HG03097 (cell line): ENCODE measurements around the gene SELENON.

ENCODE experiments used
- ATAC-seq: cut with Tn5 transposase; IDR thresholded peaks from one replicate; pipeline ENCODE4 v1.9.1; 2021; ENCODE audit not compliant: unreplicated experiment, low FRiP score

The SELENON gene, protein sequence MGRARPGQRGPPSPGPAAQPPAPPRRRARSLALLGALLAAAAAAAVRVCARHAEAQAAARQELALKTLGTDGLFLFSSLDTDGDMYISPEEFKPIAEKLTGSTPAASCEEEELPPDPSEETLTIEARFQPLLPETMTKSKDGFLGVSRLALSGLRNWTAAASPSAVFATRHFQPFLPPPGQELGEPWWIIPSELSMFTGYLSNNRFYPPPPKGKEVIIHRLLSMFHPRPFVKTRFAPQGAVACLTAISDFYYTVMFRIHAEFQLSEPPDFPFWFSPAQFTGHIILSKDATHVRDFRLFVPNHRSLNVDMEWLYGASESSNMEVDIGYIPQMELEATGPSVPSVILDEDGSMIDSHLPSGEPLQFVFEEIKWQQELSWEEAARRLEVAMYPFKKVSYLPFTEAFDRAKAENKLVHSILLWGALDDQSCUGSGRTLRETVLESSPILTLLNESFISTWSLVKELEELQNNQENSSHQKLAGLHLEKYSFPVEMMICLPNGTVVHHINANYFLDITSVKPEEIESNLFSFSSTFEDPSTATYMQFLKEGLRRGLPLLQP

DNA sequence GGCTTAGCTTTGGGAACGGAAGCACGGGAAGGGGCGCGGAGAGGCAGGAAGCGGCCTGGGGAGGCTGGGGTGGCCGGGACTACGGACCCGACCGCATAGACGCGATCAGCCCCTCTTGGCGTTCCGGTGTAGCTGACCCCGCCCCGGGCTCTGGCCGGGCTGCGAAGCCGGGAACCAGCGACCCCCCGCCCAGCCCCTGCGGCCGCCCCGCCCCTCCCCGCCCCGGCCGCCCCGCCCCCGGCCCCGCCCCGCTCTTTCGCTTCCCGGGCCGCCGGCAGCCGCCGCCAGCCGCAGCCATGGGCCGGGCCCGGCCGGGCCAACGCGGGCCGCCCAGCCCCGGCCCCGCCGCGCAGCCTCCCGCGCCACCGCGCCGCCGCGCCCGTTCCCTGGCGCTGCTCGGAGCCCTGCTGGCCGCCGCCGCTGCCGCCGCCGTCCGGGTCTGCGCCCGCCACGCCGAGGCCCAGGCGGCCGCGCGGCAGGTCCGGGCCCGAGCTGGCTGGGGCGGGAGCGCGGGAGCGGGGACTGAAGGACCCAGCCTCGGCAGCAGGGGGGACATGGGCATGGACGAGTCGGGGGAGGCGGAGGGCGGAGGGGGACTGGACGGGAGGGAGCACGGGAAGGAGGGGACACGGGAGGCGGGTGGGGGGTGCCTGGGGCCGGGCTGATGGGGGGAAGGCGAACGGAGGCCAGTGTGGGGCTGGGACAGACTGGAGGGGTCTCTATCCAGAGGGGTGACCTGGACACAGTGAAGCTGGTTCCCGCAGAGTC lies at the start of gene SELENON:
TSS of gene SELENON (plus strand) at position 259 of the 768 bp plus-strand sequence. CDS start at position 297, 38 bp downstream.
- no peak for ATAC-seq

DNA sequence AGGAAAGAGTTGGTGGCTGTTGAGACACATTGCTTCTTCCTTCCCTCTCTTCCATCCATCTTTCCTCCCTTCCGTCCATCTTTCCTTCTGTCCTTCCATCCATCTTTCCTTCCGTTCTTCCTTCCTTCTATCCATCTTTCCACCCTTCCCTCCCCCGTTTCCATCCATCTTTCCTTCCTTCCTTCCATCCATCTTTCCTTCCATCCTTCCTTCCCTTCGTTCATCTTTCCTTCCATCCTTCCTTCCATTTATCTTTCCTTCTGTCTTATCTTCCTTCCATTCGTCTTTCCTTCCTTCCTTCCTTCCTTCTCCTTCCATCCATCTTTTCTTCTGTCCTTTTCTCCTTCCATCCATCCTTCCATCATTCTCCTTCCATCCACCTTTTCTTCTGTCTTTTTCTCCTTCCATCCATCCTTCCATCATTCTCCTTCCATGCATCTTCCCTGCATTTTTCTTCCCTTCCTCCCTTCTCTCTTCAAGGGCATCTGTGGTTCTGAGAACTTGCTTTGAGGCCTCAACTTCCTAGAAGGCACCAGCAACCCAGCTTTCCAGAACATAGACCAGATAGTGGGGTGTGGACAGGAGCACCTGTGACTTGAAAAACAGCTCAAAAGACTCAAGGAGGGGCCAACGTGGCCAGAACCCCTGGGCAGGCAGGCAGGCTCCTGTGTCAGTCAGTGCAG lies 48.9 kb upstream of the SELENON start:
- no peak for ATAC-seq

DNA sequence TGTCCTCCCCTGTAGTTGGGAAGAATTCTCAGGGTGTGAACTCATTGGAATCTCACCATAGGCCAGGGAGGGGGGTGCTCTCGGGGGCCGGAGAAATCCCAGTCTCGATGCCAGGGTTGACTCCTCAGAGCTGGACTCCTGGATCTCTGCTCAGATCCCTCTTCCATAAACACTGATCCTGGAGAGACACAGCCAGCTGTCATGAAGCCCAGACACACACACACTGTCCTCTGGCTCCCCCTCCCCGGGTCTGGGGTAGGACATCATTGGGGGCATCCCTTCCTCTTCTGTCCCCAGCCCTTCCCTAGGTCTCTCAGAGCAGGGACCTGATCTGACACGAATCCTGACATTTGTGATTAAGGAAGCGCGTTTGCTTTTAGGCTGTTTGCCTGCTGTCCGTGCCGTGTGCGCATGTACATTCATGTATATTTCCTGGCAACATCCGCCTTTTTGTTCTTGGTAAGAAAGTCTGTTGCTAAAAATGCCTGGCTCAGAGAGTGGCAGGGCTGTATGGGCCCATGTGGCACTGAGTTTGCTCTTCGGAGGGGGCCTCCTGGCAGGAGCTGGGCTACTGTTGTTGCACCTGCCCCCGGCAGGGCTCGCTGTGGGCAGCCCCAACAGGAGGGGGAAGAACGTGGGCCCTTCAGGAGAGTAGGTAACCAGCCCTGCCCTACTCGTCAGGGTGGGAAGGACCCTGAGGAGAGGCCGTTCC lies 45.4 kb upstream of the SELENON start:
- no peak for ATAC-seq

DNA sequence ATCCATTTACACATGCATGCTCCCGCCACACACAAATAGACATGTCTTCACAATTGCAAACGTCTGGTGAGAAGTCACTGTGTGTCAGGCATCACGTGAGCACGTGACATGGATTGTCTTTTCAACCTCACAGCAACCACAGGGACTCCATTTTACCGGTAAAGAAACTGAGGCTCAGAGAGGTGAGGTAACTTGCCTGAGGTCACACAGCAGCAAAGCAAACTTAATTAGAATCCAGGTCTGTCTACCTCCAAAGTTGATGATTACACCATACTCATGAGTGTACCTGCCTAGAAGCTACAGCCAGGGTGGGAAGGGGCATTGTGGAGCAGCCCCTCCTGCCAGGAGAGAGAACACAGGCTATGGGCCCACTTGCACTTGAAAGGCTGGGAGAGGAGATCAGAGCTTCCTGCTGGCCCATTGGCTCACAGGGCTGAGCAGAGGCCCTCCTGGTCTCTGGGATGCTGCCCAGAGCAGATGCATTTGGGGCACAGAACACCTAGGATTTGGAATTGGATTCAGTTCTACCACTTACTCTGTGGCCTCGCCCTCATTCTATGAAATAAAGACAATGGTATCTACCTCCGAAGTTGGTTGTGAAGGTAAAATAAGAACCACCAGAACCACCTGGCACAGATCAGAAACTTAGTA lies 44.4 kb upstream of the SELENON start:
- ATAC-seq = no peak

DNA sequence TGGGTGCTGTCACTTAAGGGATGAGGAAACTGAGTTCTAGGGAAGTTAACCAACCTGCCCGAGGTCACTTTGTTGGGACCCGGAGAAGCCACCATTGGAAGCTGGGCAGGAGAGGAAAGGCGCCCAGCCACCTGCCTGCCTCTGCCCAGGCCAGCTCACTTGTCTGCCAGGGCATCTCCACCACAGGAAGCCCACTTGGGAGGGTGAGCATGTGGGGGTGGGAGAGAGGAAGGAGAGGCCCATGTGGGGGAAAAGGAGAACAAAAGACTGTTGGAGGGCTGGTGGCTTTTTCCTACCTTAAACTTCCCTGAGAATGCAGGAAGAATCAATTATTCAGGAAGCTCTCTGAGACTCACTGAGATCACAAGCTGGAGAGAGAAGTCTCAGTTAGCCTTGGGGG lies 43.8 kb upstream of the SELENON start:
- no peak for ATAC-seq

DNA sequence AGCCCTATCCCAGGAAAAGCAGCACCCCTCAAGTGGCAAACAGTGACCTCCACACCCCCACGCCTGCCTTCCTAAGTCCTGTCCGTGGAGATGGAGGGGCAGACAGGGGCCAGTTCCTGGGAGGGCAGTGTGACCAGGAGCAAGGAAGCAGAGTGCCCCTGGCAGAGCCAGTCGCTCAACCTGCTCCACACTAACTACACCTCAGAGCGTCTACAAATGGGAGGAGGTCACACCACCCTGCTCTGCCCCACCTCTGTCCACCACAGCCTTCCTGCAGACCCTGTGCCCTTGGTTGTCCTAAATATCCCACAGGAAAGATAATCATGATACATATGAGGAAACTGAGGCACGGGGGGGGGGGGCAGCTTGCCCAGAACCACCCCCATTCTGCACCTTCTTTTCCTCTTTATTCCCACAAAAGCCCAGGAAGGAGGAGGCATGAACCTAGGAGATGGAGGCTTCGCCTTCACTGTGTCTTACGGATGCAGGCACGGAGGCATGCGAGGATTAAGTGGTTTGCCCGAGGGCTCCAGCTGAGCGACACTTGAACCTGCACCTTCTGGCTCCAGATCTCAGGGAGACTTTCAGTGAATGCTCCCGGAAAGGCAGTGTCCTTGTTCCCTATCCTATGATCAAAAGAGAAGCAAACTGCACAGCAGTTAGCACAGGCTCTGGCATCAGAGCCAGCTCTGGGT lies 42.7 kb upstream of the SELENON start:
- ATAC-seq = no peak

DNA sequence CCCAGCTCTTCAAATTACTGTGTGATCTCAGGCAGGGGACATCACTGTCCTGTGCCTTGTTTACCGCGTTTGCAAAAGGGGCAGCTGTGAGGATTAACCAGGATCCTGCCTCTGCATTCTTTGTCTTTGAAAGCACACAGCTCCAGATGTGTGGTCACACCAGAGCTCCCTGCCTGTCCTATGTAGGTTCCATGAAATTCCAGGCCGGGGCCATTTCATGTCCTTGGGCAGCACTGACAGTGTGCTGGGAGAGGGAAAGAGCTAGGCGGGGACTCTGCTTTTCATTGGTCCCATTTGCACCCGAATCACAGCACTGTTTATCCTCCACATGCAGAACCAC lies 42.2 kb upstream of the SELENON start:
- no peak for ATAC-seq

DNA sequence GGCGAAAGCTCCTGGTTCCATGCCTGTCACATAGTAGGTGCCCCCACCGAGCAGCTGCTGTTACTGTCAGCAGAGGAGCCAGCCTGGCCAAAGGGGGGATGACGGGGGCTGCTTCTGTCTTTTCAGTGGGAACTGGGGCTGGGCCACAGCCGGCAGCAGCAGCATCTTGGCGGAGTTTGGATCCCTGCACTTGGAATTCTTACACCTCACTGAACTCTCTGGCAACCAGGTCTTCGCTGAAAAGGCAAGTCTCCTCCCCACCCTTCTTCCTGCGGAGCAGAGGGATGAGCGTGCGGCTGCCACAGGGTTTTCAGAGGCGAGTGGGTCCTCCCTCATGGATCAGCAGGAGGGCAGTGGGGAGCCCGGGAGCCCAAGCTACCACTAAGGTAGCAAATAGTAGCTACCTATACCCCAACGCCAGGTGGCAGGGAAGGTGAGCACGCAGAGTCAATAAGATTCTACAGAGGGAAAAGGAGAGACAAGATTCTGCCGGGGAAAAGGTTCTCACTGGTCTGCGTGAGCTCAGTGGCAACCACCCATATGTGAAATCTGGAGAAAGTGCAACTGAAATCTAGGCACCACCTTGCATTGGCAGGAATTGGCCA lies 41.4 kb upstream of the SELENON start:
- ATAC-seq = no peak

DNA sequence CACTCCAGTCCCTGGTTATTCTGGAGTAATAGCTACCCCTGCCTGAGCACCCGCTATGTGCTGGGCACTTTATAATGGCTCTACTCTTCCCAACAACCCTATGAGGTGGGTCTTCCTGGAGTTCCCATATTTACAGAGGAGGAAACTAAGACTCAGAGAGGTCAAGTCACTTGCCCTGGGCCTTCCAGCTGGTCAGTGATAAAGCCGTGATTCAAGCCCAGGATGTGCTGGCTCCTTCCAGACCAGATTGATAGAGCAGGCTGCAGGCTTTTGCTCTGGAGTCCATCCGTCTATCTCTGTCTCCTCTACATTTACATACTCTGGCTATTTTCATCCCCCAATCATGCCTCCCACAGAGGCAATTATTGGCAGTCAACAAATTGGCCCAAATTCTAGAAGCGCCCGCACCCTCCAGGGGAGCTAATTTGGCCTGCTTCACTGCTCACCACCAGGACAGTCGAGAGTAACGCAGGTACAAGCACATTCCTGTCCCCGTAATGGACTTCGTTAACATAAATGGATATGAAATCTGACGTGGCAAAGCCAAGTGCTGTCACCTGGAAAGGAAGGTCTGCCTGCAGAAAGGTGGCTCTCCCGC lies 39.8 kb upstream of the SELENON start:
- ATAC-seq = no peak

DNA sequence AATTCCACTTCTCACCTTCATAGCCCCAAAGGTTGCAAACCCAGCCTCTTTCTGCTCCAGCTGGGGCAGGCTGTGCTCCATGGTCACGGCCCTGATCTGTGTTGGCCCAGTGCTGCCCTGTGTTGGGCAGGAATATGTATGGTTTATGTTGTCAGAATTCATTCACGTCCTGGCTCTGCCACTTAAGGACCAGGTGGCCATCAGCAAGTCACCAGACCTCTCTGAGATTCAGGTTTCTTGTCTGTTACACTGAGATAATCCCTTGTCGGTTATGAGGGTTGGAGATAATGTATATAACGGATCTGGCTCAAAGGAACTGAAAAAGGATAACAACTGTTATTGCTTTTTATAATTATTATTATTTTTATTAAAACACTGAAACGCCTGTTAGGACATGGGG lies 39.1 kb upstream of the SELENON start:
- ATAC-seq = no peak

DNA sequence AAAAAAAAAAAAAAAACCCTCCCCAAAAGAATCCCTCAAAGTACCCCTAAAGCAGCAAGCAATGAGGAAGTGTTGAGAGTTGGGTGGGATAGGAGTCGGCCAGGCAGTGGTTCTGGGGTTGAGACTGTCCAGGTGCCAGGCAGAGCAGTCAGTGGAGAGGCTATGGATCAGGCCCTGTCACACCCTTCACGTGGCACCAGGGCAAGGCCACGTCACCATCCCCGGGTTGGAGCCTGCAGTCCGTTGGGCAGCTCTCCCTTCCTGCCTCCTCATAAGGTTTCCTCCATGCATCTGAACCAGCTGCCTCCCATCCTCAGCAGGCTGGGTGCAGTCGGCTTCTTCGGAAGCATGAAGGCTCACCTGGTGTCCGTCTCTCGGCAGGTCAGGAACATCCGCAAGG lies 36.5 kb upstream of the SELENON start:
- no peak for ATAC-seq

DNA sequence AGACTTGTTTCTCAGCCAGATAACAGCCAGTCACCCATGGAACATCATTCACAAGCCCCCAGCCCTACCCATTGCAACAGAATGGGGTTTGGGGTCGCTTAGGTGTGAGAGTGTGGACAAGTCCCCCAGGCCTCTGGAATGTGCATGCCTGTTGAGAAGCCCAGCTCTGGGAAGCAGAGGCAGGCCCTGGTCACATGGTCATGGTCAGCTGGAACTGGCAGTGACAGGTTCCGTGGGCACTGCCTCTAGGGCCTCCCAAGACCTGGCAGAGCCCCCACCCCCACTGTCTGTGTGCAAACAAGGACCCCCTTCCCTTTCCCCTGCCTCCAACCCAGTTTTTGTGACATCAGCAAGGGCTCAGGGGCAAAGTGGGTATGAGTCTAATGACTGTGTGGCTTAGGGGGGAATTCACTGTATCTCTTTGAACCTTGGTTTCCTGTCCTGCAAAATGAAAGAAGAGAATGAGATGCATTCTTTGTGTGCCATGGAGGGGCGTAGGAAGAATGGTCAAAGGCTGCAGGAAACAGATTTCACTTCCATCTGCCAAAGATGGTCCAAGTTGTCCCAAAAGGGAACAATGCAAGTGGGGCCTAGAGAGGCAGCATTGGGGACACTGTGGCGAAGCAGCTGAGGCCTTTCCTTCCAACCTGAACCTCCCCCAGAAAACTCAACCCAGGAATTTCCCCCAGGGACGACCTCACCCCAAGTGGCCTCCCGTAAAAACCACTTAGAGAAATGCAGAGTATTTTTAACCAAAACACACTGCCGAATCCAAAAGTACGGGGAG lies 34.7 kb upstream of the SELENON start:
- no peak for ATAC-seq

DNA sequence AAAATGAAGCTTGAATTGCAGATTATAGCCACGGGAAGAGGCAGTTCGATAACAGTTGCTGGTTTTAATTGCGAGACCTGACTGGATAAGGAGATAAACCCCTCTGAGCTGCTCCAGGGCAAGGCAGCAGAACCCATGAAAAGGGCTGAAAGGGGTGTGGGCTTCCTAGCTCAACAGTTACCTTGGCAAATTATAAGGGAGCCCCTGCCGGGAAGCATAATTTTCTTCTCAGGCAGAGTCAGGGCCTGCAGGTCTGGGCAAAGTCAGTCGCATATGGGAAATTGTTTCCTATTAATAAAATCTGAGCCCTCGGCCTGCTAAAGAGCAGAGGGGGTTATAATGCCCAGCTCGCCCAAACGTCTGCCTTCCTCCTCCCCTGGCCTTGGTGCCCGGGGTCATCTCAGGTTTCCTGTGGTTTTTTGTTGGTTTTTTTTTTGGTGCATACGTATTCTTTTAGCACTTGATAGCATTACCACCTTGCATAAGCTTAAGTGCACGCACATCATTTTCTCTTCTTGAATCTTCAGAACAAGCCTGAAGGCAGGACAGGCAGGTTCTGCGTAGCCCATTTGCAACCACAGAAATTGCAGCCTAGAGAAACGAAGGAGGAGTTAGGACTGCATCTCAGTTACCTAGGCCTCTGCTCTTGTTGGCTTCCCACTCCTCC lies 33.9 kb upstream of the SELENON start:
- no peak for ATAC-seq

DNA sequence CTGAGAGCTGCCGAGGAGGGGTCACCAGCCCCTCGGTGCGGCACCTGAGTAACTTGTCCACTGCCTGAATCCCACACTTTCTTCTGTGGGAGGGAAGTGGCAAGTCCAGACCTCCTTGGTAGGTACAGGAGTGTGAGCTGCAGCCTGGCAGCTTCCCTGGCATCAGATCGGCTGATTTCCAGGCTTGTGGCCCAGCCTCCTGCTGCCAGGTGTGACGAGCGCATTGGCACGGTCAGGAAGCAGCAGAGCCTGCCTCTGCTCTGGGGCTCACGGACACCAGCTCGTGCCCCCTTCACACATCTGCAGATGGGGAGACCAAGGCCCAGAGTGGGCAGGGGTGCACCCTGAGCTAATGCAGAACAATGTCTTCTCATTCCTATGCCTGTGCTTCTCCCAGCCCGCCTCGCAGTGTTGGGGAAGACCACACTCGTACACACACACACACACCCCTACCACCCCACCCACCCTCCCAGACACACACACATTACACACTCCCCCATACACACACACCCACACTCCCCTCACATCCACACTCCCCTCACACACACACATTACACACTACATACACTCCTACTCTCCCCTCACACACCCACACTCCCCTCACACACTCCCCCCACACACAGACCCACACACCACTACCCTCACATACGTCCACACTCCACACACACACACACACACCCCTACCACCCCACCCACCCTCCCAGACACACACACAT lies 33.1 kb upstream of the SELENON start:
- ATAC-seq = no peak

DNA sequence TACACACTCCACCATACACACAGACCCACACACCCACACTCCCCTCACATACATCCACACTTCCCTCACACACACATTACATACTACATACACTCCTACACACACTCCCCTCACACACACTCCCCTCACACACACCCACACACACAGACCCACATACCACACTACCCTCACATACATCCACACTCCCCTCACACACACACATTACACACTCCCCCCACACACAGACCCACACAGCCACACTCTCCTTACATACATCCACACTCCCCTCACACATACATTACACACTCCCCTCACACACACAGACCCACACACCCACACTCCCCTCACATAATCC lies 32.6 kb upstream of the SELENON start:
- ATAC-seq = no peak

DNA sequence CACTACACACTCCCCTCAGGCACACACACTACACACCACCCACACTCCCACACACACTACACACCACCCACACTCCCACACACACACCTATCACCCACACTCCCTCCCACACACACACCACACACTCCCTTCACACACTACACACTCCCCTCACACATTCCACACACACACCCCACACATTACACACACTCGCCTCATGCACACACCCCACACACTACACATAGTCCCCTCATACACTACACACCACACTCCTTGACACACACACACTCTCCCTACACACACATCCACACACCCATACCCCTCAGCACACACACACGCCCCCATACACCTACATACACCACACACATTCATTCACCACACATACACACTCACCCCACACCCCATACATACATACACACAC lies 31.0 kb upstream of the SELENON start:
- ATAC-seq = no peak
